ENCODE measurements around the gene SEMA3E. TPM values are rescaled to one million over a fixed set of nuclear protein-coding genes. Genes with fewer than 3 reads are reported as not detected.

SEMA3E gene
- total and polyA plus RNA-seq, 10 of the 15 experiments (the other 5 are each of a cell fraction or from before 2014, with no cell fraction given) = 0.08 to 2.0 (median 0.82) TPM

DNA sequence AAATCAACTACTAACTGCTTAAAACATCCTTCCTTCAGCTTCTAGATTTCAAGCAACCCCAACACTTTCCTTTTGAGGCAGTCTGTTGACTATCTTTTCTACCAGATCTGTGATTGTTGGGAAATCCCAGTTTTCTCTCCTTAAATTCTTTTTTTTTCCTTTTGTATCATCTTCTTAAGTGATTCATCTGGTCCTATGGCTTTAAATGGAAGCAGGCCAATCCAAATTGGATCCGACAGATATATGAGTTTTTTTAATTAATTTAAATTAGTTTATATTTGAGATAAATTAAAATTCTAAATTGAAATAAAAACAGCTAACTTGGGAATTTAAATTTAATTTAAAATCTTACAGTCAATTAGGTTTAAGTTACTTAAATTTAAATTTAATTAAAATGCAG, 335.0 kb downstream of the SEMA3E start:
- RAD21 ChIA-PET (ENCODE audit: unreplicated experiment) = no interaction called here
- POLR2A ChIA-PET = no interaction called here
- Histone ChIP-seq H2AFZ (ENCODE audit: control insufficient read depth, low read depth, low read length) (no peak overlapping the region), H3K9me3 (replicated peaks; ENCODE audit: control insufficient read depth, insufficient read depth, low read length) (no peaks in the 10 kb centered on the region), H3K4me2 (ENCODE audit: control insufficient read depth, insufficient read depth) (no peak overlapping the region), H3K36me3 (ENCODE audit: control insufficient read depth in 2 of 2, insufficient read depth in 2 of 2, low read length in 1 of 2) (no peaks in the 10 kb centered on the region), H4K20me1 (ENCODE audit: control insufficient read depth, insufficient read depth) (no peaks in the 10 kb centered on the region), H3K4me3 (no peak overlapping the region), H3K9ac (ENCODE audit: control insufficient read depth, insufficient read depth, low read length) (no peak overlapping the region), H3K79me2 (ENCODE audit: control insufficient read depth, insufficient read depth, low read length) (no peaks in the 10 kb centered on the region), H3K4me1 (ENCODE audit: control insufficient read depth, insufficient read depth, low read length) (no peaks in the 10 kb centered on the region), H3K27ac (ENCODE audit: control insufficient read depth, insufficient read depth) (no peak overlapping the region), H3K27me3 (replicated peaks in 1 of 2; ENCODE audit: control insufficient read depth in 2 of 2, insufficient read depth in 2 of 2, low read length in 1 of 2) (no peaks in the 10 kb centered on the region)
- DNase-seq (ENCODE audit: low read depth, low spot score) = no peak
- no peak for FAIRE-seq
- SMC1A ChIA-PET (ENCODE audit: uncharacterized antibody, unreplicated experiment) = no interaction called here
- ATAC-seq = no peak
- TF ChIP-seq MTA3 (IDR thresholded peaks at IDR 0.05; ENCODE audit: borderline replicate concordance, low read length) (no peak), STAT1 (conservative IDR thresholded peaks at IDR 0.05) (no peak), IRF4 (IDR thresholded peaks at IDR 0.05; ENCODE audit: low read depth, low read length) (no peak), EZH2 (IDR thresholded peaks at IDR 0.05; ENCODE audit: borderline replicate concordance, control insufficient read depth, low read depth, low read length) (no peak), BACH1 (IDR thresholded peaks at IDR 0.05; ENCODE audit: borderline replicate concordance) (no peak), NR2C2 (IDR thresholded peaks at IDR 0.05; ENCODE audit: borderline replicate concordance, control insufficient read depth, insufficient read length, low read depth) (no peak), EP300 (IDR thresholded peaks at IDR 0.05; ENCODE audit: borderline replicate concordance in 1 of 2, control insufficient read depth in 1 of 2, low read depth in 2 of 2, low read length in 2 of 2) (no peak), ETV6 (conservative IDR thresholded peaks at IDR 0.05 in 1 of 2, IDR thresholded peaks at IDR 0.05 in 1 of 2; ENCODE audit: borderline replicate concordance in 1 of 2, low read depth in 1 of 2) (no peak), GATAD2B (conservative IDR thresholded peaks at IDR 0.05; ENCODE audit: low read depth) (no peak), YY1 (IDR thresholded peaks at IDR 0.05; ENCODE audit: low read depth, low read length) (no peak), ZNF207 (IDR thresholded peaks at IDR 0.05; ENCODE audit: borderline replicate concordance) (no peak), ATF7 (IDR thresholded peaks at IDR 0.05; ENCODE audit: low read depth) (no peak), CBFB (IDR thresholded peaks at IDR 0.05; ENCODE audit: low read depth) (no peak)
- TF ChIP-seq, protein P1, sequence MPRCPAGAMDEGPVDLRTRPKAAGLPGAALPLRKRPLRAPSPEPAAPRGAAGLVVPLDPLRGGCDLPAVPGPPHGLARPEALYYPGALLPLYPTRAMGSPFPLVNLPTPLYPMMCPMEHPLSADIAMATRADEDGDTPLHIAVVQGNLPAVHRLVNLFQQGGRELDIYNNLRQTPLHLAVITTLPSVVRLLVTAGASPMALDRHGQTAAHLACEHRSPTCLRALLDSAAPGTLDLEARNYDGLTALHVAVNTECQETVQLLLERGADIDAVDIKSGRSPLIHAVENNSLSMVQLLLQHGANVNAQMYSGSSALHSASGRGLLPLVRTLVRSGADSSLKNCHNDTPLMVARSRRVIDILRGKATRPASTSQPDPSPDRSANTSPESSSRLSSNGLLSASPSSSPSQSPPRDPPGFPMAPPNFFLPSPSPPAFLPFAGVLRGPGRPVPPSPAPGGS (IDR thresholded peaks at IDR 0.05; ENCODE audit: borderline replicate concordance, insufficient read depth, low read depth, low read length, poor library complexity, severe bottlenecking) = no peak
- WGBS (ENCODE audit: insufficient coverage, insufficient replicate concordance, low lambda C conversion rate, missing lambda C conversion rate) = 28% methylated on average over 1 of the region's 1 CpG
- in situ Hi-C loops (cut with MboI) (no loop called here), intact Hi-C loops (cut with micrococcal nuclease; ENCODE audit: unreplicated experiment) (no loop called here)
- BruUV-seq (replicated peaks) = no TSS peak
- CTCF ChIA-PET = interaction anchor here (1.5 kb wide), 1 partner anchor 54 kb away, joined by 3 read pairs; no protein-coding TSS in a partner anchor

Small RNA genes within 50 kb of the gene (small RNA-seq; reads per million reads assigned to genes)
- gene AC079987.1 = not detected

Data from GM12878 (cell line).